Endothelial cell of umbilical vein (primary cell): Measurements from ENCODE around the gene NXPH1. TPM values are rescaled to one million over a fixed set of nuclear protein-coding genes. Genes with fewer than 3 reads are reported as not detected.

ENCODE experiments used
- BruUV-seq: library from RNA; stranded (reverse); fragments of 400-500 nt; replicated peaks from 2 replicates; lab custom pipeline; 2021; lab: Mats Ljungman, UMichigan
- CTCF ChIA-PET: fragments of 300-600, 350-600 bp; sonication (Branson Sonifier 250); formaldehyde crosslinking; loops from one replicate; lab custom pipeline; 2021; ENCODE audit warnings: antibody characterized with exemption, inconsistent platforms; lab: Charles Lee
- POLR2A ChIA-PET: fragments of 300-600, 350-600 bp; sonication (Branson Sonifier 250); formaldehyde crosslinking; loops from one replicate; lab custom pipeline; 2021; ENCODE audit warnings: antibody characterized with exemption, inconsistent platforms; lab: Charles Lee
- DNase-seq: peaks from one replicate; pipeline ENCODE4 v3.0.0-alpha.2; 2011; ENCODE audit warnings: low read depth, low spot score
- FAIRE-seq: peaks from 2 replicates; lab custom pipeline; 2011; peaks lifted over from hg19 to GRCh38; lab: Jason Lieb, UNC
- H2AFZ ChIP-seq: 2 replicates; pipeline ENCODE4 v1.6.0; 2012; ENCODE audit warnings: low read depth, low read length, control low read depth, inconsistent platforms
- H3K27ac ChIP-seq: 2 replicates; pipeline ENCODE4 v1.5.1; 2011; ENCODE audit warnings: low read depth, mild to moderate bottlenecking, control low read depth, low read length, moderate library complexity; ENCODE audit not compliant: insufficient read depth
- H3K27me3 ChIP-seq, 2 experiments: 2 replicates each; pipeline versions ENCODE4 v1.6.0 to v1.6.1; 2011; ENCODE audit warnings: low read length in 2 of 2, mixed read lengths in 1 of 2; ENCODE audit not compliant: control insufficient read depth in 2 of 2, insufficient read depth in 2 of 2
- H3K36me3 ChIP-seq, 2 experiments: 2 replicates in 1 of 2; 3 replicates in 1 of 2; pipeline ENCODE4 v1.5.1; 2011; ENCODE audit warnings: low read length in 2 of 2, mild to moderate bottlenecking in 1 of 2, moderate library complexity in 1 of 2; ENCODE audit not compliant: control insufficient read depth in 2 of 2, insufficient read depth in 2 of 2; ENCODE audit errors: extremely low read depth in 1 of 2
- H3K4me1 ChIP-seq: 3 replicates; pipeline ENCODE4 v1.5.1; 2011; ENCODE audit warnings: mild to moderate bottlenecking, low read length; ENCODE audit not compliant: control insufficient read depth, insufficient read depth; ENCODE audit errors: extremely low read depth
- H3K4me2 ChIP-seq: 2 replicates; pipeline ENCODE4 v1.6.1; 2011; ENCODE audit warnings: low read length, control low read depth, mixed read lengths; ENCODE audit not compliant: insufficient read depth
- H3K4me3 ChIP-seq, 3 experiments: fragments of 200-600 bp in 1 of 3; sonication (generic), shearing (Covaris generic) in 1 of 3; replicated peaks in 1 of 3; 2 replicates each; pipeline ENCODE4 v1.5.1; 2011 to 2016; ENCODE audit warnings: control low read depth in 3 of 3, low read length in 3 of 3, mild to moderate bottlenecking in 2 of 3, inconsistent platforms in 1 of 3, low read depth in 1 of 3, moderate library complexity in 1 of 3; ENCODE audit not compliant: insufficient read depth in 1 of 3
- H3K79me2 ChIP-seq: 2 replicates; pipeline ENCODE4 v1.6.0; 2012; ENCODE audit warnings: low read length, inconsistent platforms; ENCODE audit not compliant: control insufficient read depth, insufficient read depth
- H3K9ac ChIP-seq: replicated peaks from 2 replicates; pipeline ENCODE3; 2011; ENCODE audit warnings: low read length, control low read depth; ENCODE audit not compliant: insufficient read depth; ENCODE audit errors: extremely low read depth
- H3K9me1 ChIP-seq: replicated peaks from 3 replicates; pipeline ENCODE4 v1.6.0; 2011; ENCODE audit warnings: mild to moderate bottlenecking, low read length; ENCODE audit not compliant: control insufficient read depth, insufficient read depth; ENCODE audit errors: extremely low read depth
- H3K9me3 ChIP-seq: replicated peaks from 2 replicates; pipeline ENCODE4 v1.5.1; 2012; ENCODE audit warnings: low read length, inconsistent platforms; ENCODE audit not compliant: control insufficient read depth, insufficient read depth
- H4K20me1 ChIP-seq: replicated peaks from 2 replicates; pipeline ENCODE3; 2011; ENCODE audit warnings: mild to moderate bottlenecking, low read length; ENCODE audit not compliant: control insufficient read depth, insufficient read depth; ENCODE audit errors: extremely low read depth
- EZH2 ChIP-seq: IDR thresholded peaks from 2 replicates; pipeline ENCODE4 v1.6.1; 2012; ENCODE audit warnings: borderline replicate concordance, low read depth, mild to moderate bottlenecking, moderate library complexity, low read length, inconsistent platforms; ENCODE audit not compliant: severe bottlenecking
- FOS ChIP-seq: IDR thresholded peaks from 2 replicates; pipeline ENCODE4 v1.6.1; 2011; ENCODE audit warnings: mild to moderate bottlenecking, low read length, moderate library complexity, borderline replicate concordance; ENCODE audit not compliant: insufficient read depth
- GATA2 ChIP-seq: IDR thresholded peaks from 2 replicates; pipeline ENCODE4 v1.7.0; 2011; ENCODE audit warnings: low read depth, mild to moderate bottlenecking, moderate library complexity, mixed read lengths, low read length; ENCODE audit not compliant: insufficient read length, insufficient read depth
- JUN ChIP-seq: IDR thresholded peaks from 2 replicates; pipeline ENCODE4 v1.6.1; 2011; ENCODE audit warnings: borderline replicate concordance, low read depth; ENCODE audit not compliant: insufficient read length, insufficient read depth
- MYC ChIP-seq: IDR thresholded peaks from one replicate; pipeline ENCODE4 v1.6.1; 2011; ENCODE audit warnings: mild to moderate bottlenecking, low read depth, low read length
- POLR2AphosphoS5 ChIP-seq: IDR thresholded peaks from 2 replicates; pipeline ENCODE4 v1.6.1; 2012; ENCODE audit warnings: low read depth, mild to moderate bottlenecking, control low read depth, low read length, moderate library complexity; ENCODE audit not compliant: insufficient read depth
- dilution Hi-C: fragments of 300-500 bp; cut with MboI; formaldehyde crosslinking; loops from one replicate; pipeline ENCODE4 v1.15.0; 2019; ENCODE audit warnings: low sequenced_read_pairs; ENCODE audit not compliant: extremely low pct_ligation_motif_present
- intact Hi-C: fragments of 100-400 bp; cut with micrococcal nuclease; formaldehyde crosslinking; loops from one replicate; pipeline ENCODE4 v1.10.0; 2022
- polyA plus RNA-seq, 4 experiments: library from polyadenylated mRNA; depleted of rRNA in 3 of 4; stranded (reverse) in 3 of 4; unstranded in 1 of 4; fragments of >200 nt; gene quantifications; 2 replicates each; pipeline versions ENCODE4 v1.2.1 to v1.2.3, GENCODE V29; 2011 to 2012; ENCODE audit warnings: missing spikeins in 1 of 4
- total RNA-seq: library from RNA; stranded (reverse); gene quantifications from 2 replicates; pipeline ENCODE4 v1.2.3, GENCODE V29; 2021
- TF ChIP-seq, protein P1 (sequence below), 2 donors: IDR thresholded peaks; 1 replicate in 1 of 2; 2 replicates in 1 of 2; pipeline ENCODE4 v1.5.1; 2011; ENCODE audit warnings: low read length in 2 of 2, mild to moderate bottlenecking in 2 of 2, moderate library complexity in 2 of 2, control low read depth in 1 of 2, inconsistent platforms in 1 of 2, low read depth in 1 of 2; ENCODE audit not compliant: insufficient read depth in 1 of 2; ENCODE audit errors: extremely low read depth in 1 of 2
- TF ChIP-seq, protein P2 (sequence below): IDR thresholded peaks from 2 replicates; pipeline ENCODE4 v1.6.1; 2011; ENCODE audit not compliant: insufficient read depth, insufficient read length

NXPH1 gene
- total and polyA plus RNA-seq, 2 donors (not counting 3 experiments of a cell fraction or from before 2014, with no cell fraction given), result not detected

GRCh38 chr7:8388257-8388625, 45.2 kb upstream of the NXPH1 start:
- intact Hi-C loops, result no loop called here
- CTCF ChIA-PET, result no interaction called here
- H3K27me3 ChIP-seq, result no peaks in the 10 kb centered on the region

GRCh38 chr7:8389593-8390261, 43.7 kb upstream of the NXPH1 start:
- no peak overlapping the region for H3K9ac ChIP-seq
- H4K20me1 ChIP-seq, result no peaks in the 10 kb centered on the region
- no peaks in the 10 kb centered on the region for H3K4me1 ChIP-seq
- DNase-seq (no peak), FAIRE-seq (no peak)
- no peaks in the 10 kb centered on the region for H3K79me2 ChIP-seq
- no peak overlapping the region for H2AFZ ChIP-seq
- no peaks in the 10 kb centered on the region for H3K9me1 ChIP-seq
- H3K36me3 ChIP-seq, result no peaks in the 10 kb centered on the region
- H3K9me3 ChIP-seq, result no peaks in the 10 kb centered on the region
- no peaks in the 10 kb centered on the region for H3K27me3 ChIP-seq
- intact Hi-C loops (no loop called here), dilution Hi-C loops (no loop called here)
- ChIA-PET CTCF (no interaction called here), POLR2A (no interaction called here)
- no peak overlapping the region for H3K4me2 ChIP-seq
- no TSS peak for BruUV-seq
- TF ChIP-seq, protein P1, sequence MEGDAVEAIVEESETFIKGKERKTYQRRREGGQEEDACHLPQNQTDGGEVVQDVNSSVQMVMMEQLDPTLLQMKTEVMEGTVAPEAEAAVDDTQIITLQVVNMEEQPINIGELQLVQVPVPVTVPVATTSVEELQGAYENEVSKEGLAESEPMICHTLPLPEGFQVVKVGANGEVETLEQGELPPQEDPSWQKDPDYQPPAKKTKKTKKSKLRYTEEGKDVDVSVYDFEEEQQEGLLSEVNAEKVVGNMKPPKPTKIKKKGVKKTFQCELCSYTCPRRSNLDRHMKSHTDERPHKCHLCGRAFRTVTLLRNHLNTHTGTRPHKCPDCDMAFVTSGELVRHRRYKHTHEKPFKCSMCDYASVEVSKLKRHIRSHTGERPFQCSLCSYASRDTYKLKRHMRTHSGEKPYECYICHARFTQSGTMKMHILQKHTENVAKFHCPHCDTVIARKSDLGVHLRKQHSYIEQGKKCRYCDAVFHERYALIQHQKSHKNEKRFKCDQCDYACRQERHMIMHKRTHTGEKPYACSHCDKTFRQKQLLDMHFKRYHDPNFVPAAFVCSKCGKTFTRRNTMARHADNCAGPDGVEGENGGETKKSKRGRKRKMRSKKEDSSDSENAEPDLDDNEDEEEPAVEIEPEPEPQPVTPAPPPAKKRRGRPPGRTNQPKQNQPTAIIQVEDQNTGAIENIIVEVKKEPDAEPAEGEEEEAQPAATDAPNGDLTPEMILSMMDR (IDR thresholded peaks at IDR 0.05; ENCODE audit: extremely low read depth in 1 of 2, insufficient read depth in 1 of 2, low read depth in 1 of 2, low read length in 2 of 2), result no peak
- no peak for TF ChIP-seq MYC
- no peak for TF ChIP-seq POLR2AphosphoS5
- no peak for TF ChIP-seq JUN
- TF ChIP-seq, protein P2, sequence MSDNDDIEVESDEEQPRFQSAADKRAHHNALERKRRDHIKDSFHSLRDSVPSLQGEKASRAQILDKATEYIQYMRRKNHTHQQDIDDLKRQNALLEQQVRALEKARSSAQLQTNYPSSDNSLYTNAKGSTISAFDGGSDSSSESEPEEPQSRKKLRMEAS, result no peak
- TF ChIP-seq FOS, result no peak
- TF ChIP-seq GATA2, result no peak
- H3K4me3 ChIP-seq, result no peak overlapping the region
- no peak overlapping the region for H3K27ac ChIP-seq

More at GRCh38 chr7:8388257-8388625, 45.2 kb upstream of the NXPH1 start:
- H3K27ac ChIP-seq, result no peak overlapping the region
- no peak overlapping the region for H2AFZ ChIP-seq
- POLR2A ChIA-PET, result no interaction called here
- H3K4me3 ChIP-seq, result no peak overlapping the region
- no peak for TF ChIP-seq EZH2
- TF ChIP-seq, protein P2, result no peak
- no peak for TF ChIP-seq JUN
- TF ChIP-seq MYC, result no peak
- no peak for TF ChIP-seq POLR2AphosphoS5
- no peak for TF ChIP-seq FOS
- H3K9me1 ChIP-seq, result no peaks in the 10 kb centered on the region
- no peaks in the 10 kb centered on the region for H3K4me1 ChIP-seq
- H4K20me1 ChIP-seq, result no peaks in the 10 kb centered on the region
- H3K9ac ChIP-seq, result no peak overlapping the region
- no peak for FAIRE-seq
- no peaks in the 10 kb centered on the region for H3K79me2 ChIP-seq
- no peaks in the 10 kb centered on the region for H3K9me3 ChIP-seq
- H3K36me3 ChIP-seq, result no peaks in the 10 kb centered on the region
- dilution Hi-C loops, result no loop called here
- no TSS peak for BruUV-seq
- no peak for DNase-seq
- H3K4me2 ChIP-seq, result no peak overlapping the region
